HEK293 (cell line): ENCODE results near the gene COL11A2.

Experiments
- CTCF ChIA-PET: fragments of 350-600 bp; formaldehyde crosslinking; extraction: SDS; loops from one replicate; lab custom pipeline; 2021; ENCODE audit warnings: antibody characterized with exemption; lab: Yijun Ruan, JAX
- POLR2A ChIA-PET: fragments of 300-600 bp; formaldehyde crosslinking; extraction: SDS; loops from one replicate; lab custom pipeline; 2020; ENCODE audit warnings: antibody characterized with exemption, inconsistent platforms; lab: Yijun Ruan, JAX
- H3K27ac ChIP-seq: fragments of 200-500 bp; sonication (Bioruptor generic); 2 replicates; pipeline ENCODE4 v1.5.1; 2014; ENCODE audit warnings: low read depth, low read length, control low read depth, inconsistent platforms; ENCODE audit errors: extremely low read depth
- H3K36me3 ChIP-seq, 2 experiments: fragments of 200-500 bp in 1 of 2; sonication (Bioruptor generic) in 1 of 2; 1 replicate in 1 of 2; 2 replicates in 1 of 2; pipeline ENCODE4 v1.5.1; 2014 to 2017; ENCODE audit warnings: inconsistent platforms in 2 of 2, low read length in 2 of 2; ENCODE audit not compliant: control insufficient read depth in 2 of 2, insufficient read depth in 1 of 2
- H3K4me1 ChIP-seq: fragments of 200-500 bp; sonication (Bioruptor generic); 2 replicates; pipeline ENCODE4 v1.5.1; 2014; ENCODE audit warnings: mild to moderate bottlenecking, low read length, inconsistent platforms; ENCODE audit not compliant: control insufficient read depth, insufficient read depth
- H3K4me3 ChIP-seq: 2 replicates; pipeline ENCODE4 v1.5.1; 2011; ENCODE audit warnings: low read depth, mild to moderate bottlenecking, control low read depth, low read length, moderate library complexity
- H3K9me3 ChIP-seq: fragments of 200-500 bp; sonication (Bioruptor generic); 2 replicates; pipeline ENCODE4 v1.5.1; 2014; ENCODE audit warnings: low read depth, low read length, inconsistent platforms; ENCODE audit not compliant: control insufficient read depth, insufficient read depth
- PBX3 ChIP-seq: sonication (generic); formaldehyde crosslinking; IDR thresholded peaks from 2 replicates; pipeline ENCODE4 v1.8.1; 2022; ENCODE audit warnings: mild to moderate bottlenecking, moderate library complexity, missing genetic modification reagents
- PRDM1 ChIP-seq: fragments of 450-650 bp; formaldehyde crosslinking; IDR thresholded peaks from 2 replicates; pipeline ENCODE4; 2016; ENCODE audit warnings: missing biosample characterization, missing genetic modification characterization
- RBAK ChIP-seq: fragments of 450-650 bp; formaldehyde crosslinking; IDR thresholded peaks from 2 replicates; pipeline ENCODE4 v1.5.1; 2016; ENCODE audit warnings: missing biosample characterization, missing genetic modification characterization
- TCF7L2 ChIP-seq: IDR thresholded peaks from 2 replicates; pipeline ENCODE4 v1.6.1; 2011; ENCODE audit warnings: low read depth, mild to moderate bottlenecking, inconsistent platforms, low read length, moderate library complexity, borderline replicate concordance
- ZBTB44 ChIP-seq: fragments of 450-650 bp; IDR thresholded peaks from 2 replicates; pipeline ENCODE4 v1.5.1; 2018; ENCODE audit warnings: missing biosample characterization, mild to moderate bottlenecking, missing genetic modification characterization
- ZNF132 ChIP-seq: fragments of 450-650 bp; formaldehyde crosslinking; IDR thresholded peaks from 2 replicates; pipeline ENCODE4 v1.5.1; 2017; ENCODE audit warnings: missing biosample characterization, missing genetic modification characterization, borderline replicate concordance
- ZNF155 ChIP-seq: fragments of 450-650 bp; formaldehyde crosslinking; IDR thresholded peaks from 2 replicates; pipeline ENCODE4 v1.5.1; 2016; ENCODE audit warnings: missing biosample characterization, missing genetic modification characterization
- ZNF211 ChIP-seq: fragments of 450-650 bp; formaldehyde crosslinking; IDR thresholded peaks from 2 replicates; pipeline ENCODE4 v1.5.1; 2016; ENCODE audit warnings: low read depth, missing biosample characterization, missing genetic modification characterization
- ZNF26 ChIP-seq: fragments of 450-650 bp; formaldehyde crosslinking; IDR thresholded peaks from 2 replicates; pipeline ENCODE4 v1.5.1; 2016; ENCODE audit warnings: missing biosample characterization, missing genetic modification characterization
- ZNF473 ChIP-seq: fragments of 450-650 bp; formaldehyde crosslinking; IDR thresholded peaks from 2 replicates; pipeline ENCODE4 v1.5.1; 2017; ENCODE audit warnings: missing biosample characterization, missing genetic modification characterization
- ZNF585B ChIP-seq: fragments of 450-650 bp; formaldehyde crosslinking; IDR thresholded peaks from 2 replicates; pipeline ENCODE4 v1.5.1; 2016; ENCODE audit warnings: missing biosample characterization, missing genetic modification characterization
- ZNF623 ChIP-seq: fragments of 450-650 bp; formaldehyde crosslinking; IDR thresholded peaks from 2 replicates; pipeline ENCODE4 v1.5.1; 2016; ENCODE audit warnings: missing biosample characterization, missing genetic modification characterization
- ZNF626 ChIP-seq: fragments of 450-650 bp; sonication (Bioruptor Pico); formaldehyde crosslinking; IDR thresholded peaks from 2 replicates; pipeline ENCODE4 v1.5.1; 2018; ENCODE audit warnings: missing biosample characterization, missing genetic modification characterization, inconsistent platforms
- ZNF677 ChIP-seq: fragments of 450-650 bp; IDR thresholded peaks from 2 replicates; pipeline ENCODE4 v1.5.0; 2018; ENCODE audit warnings: missing biosample characterization, mild to moderate bottlenecking, missing genetic modification characterization, moderate library complexity
- ZNF776 ChIP-seq: fragments of 450-650 bp; formaldehyde crosslinking; IDR thresholded peaks from 2 replicates; pipeline ENCODE4 v1.5.0; 2017; ENCODE audit warnings: missing biosample characterization, missing genetic modification characterization, borderline replicate concordance
- ZNF785 ChIP-seq: fragments of 450-650 bp; formaldehyde crosslinking; IDR thresholded peaks from 2 replicates; pipeline ENCODE4 v1.5.1; 2016; ENCODE audit warnings: missing biosample characterization, missing genetic modification characterization
- ZSCAN4 ChIP-seq: fragments of 450-650 bp; formaldehyde crosslinking; IDR thresholded peaks from 2 replicates; pipeline ENCODE4 v1.5.1; 2017; ENCODE audit warnings: missing biosample characterization, missing genetic modification characterization

COL11A2 gene

GRCh38 chr6:33156561-33156960 lies 35.7 kb downstream of the COL11A2 start:
- H3K4me1 ChIP-seq, result 0 out of 2 replicates have a peak, but pooled peaks cover 2% of the 10 kb centered on the region
- no peak overlapping the region for H3K4me3 ChIP-seq
- POLR2A ChIA-PET, result no interaction called here
- H3K36me3 ChIP-seq, result no peaks in the 10 kb centered on the region
- TF ChIP-seq ZNF626 (tag by site-specific recombination) (no peak), ZNF776 (tag by site-specific recombination) (no peak), ZNF155 (no peak), ZSCAN4 (tag by site-specific recombination) (no peak), ZNF585B (tag by site-specific recombination) (no peak)
- H3K27ac ChIP-seq, result no peak overlapping the region
- CTCF ChIA-PET, result interaction anchor here (0.9 to 2.1 kb wide), 4 partner anchors 8 to 92 kb away, joined by 3 to 13 read pairs (median 4); no protein-coding TSS in a partner anchor
- H3K9me3 ChIP-seq, result no peaks in the 10 kb centered on the region

GRCh38 chr6:33154349-33154748 lies 37.9 kb downstream of the COL11A2 start:
- H3K9me3 ChIP-seq, result no peaks in the 10 kb centered on the region
- H3K27ac ChIP-seq, result no peak overlapping the region
- no peak overlapping the region for H3K4me3 ChIP-seq
- H3K36me3 ChIP-seq, result no peaks in the 10 kb centered on the region
- CTCF ChIA-PET, result interaction anchor here (0.8 to 3.5 kb wide), 9 partner anchors 18 to 154 kb away, joined by 3 to 17 read pairs (median 5); no protein-coding TSS in a partner anchor
- TF ChIP-seq ZNF132 (tag by site-specific recombination) (no peak), ZNF473 (tag by site-specific recombination) (no peak), TCF7L2 (no peak), PRDM1 (tag by site-specific recombination) (no peak), ZNF626 (tag by site-specific recombination) (no peak), ZNF785 (tag by site-specific recombination) (no peak), PBX3 (CRISPR knock-in tag) (no peak), ZNF211 (tag by site-specific recombination) (no peak)
- TF ChIP-seq, all 188 proteins: peak for 0
- no peaks in the 10 kb centered on the region for H3K4me1 ChIP-seq
- POLR2A ChIA-PET, result interaction anchor here (0.9 kb wide), 1 partner anchor 95 kb away, joined by 3 read pairs; no protein-coding TSS in a partner anchor

GRCh38 chr6:33151050-33151449 lies 41.2 kb downstream of the COL11A2 start:
- ChIA-PET CTCF (interaction anchor here (0.7 to 8.6 kb wide), 11 partner anchors 10 to 217 kb away, joined by 3 to 176 read pairs (median 8); partner anchors contain the start of gene HLA-DOA), POLR2A (no interaction called here)
- TF ChIP-seq ZBTB44, result no peak
- TF ChIP-seq RBAK (tag by site-specific recombination), result no peak
- no peak for TF ChIP-seq ZNF677 (tag by site-specific recombination)
- no peak for TF ChIP-seq ZNF26 (tag by site-specific recombination)
- no peak for TF ChIP-seq ZNF623
- Histone ChIP-seq H3K4me3 (no peak overlapping the region), H3K4me1 (no peaks in the 10 kb centered on the region), H3K36me3 (no peaks in the 10 kb centered on the region), H3K9me3 (no peaks in the 10 kb centered on the region), H3K27ac (no peak overlapping the region)
